Right renal cortex interstitium (tissue), 3 donors: Measurements from ENCODE around the gene TBC1D32. TPM values are rescaled to one million over a fixed set of nuclear protein-coding genes. Genes with fewer than 3 reads are reported as not detected.
A peak's percentile ranks its signal among the peaks of the same experiment; 100 is the strongest.
"Not testable (repeated sequence)": the region's sequence is repeated elsewhere in the genome, so short reads cannot be mapped to it uniquely, and the experiment has no call there.

Source experiments
- DNase-seq, 3 donors: peaks; one replicate each; pipeline ENCODE4 v3.0.0-alpha.2; 2013; ENCODE audit warnings: low read depth in 3 of 3, low spot score in 2 of 3
- polyA plus RNA-seq, 3 donors: library from polyadenylated mRNA; unstranded; fragments of 120-200 nt; gene quantifications; one replicate each; pipeline ENCODE4 v1.2.1, GENCODE V29; 2013; ENCODE audit not compliant: insufficient read length in 3 of 3

The TBC1D32 gene
- polyA plus RNA-seq, 3 donors, result 14.3 to 15.7 (median 14.8) TPM

- no peak for DNase-seq
These were observed 192.2 kb downstream of the TBC1D32 start for GRCh38 chr6:121142093-121142492.

GRCh38 chr6:121135425-121135824 is 198.9 kb downstream of the TBC1D32 start:
- DNase-seq, result no peak

- DNase-seq, result no peak
These were observed 199.4 kb downstream of the TBC1D32 start for GRCh38 chr6:121134922-121135321.

GRCh38 chr6:121124600-121124999 is 209.7 kb downstream of the TBC1D32 start:
- no peak for DNase-seq

- no peak for DNase-seq
These were observed 221.9 kb downstream of the TBC1D32 start for GRCh38 chr6:121112356-121112755.

GRCh38 chr6:121110733-121111132 is 223.5 kb downstream of the TBC1D32 start:
- DNase-seq, result no peak

GRCh38 chr6:121106962-121107361 is 227.3 kb downstream of the TBC1D32 start:
- DNase-seq, result no peak

- no peak for DNase-seq
These were observed 228.8 kb downstream of the TBC1D32 start for GRCh38 chr6:121105461-121105860.

GRCh38 chr6:121093928-121094327 is 240.4 kb downstream of the TBC1D32 start:
- DNase-seq, result no peak

- DNase-seq, result no peak
These were observed 243.8 kb downstream of the TBC1D32 start for GRCh38 chr6:121090492-121090891.

GRCh38 chr6:121086876-121087275 is 247.4 kb downstream of the TBC1D32 start:
- no peak for DNase-seq

- DNase-seq, result no peak
These were observed 258.2 kb downstream of the TBC1D32 start for GRCh38 chr6:121076119-121076518.

GRCh38 chr6:121068749-121069148 is 265.5 kb downstream of the TBC1D32 start:
- not testable (repeated sequence) for DNase-seq

- DNase-seq, result no peak
These were observed 266.9 kb downstream of the TBC1D32 start for GRCh38 chr6:121067381-121067780.

- DNase-seq, result no peak
These were observed 269.9 kb downstream of the TBC1D32 start for GRCh38 chr6:121064345-121064744.

- peak; percentile 15 to 27 (median 20) for DNase-seq
These were observed 278.6 kb downstream of the TBC1D32 start for GRCh38 chr6:121055572-121056163.

- DNase-seq, result not testable (repeated sequence)
These were observed 285.7 kb downstream of the TBC1D32 start for GRCh38 chr6:121048593-121048992.

- not testable (repeated sequence) for DNase-seq
These were observed 289.4 kb downstream of the TBC1D32 start for GRCh38 chr6:121044905-121045304.

- not testable (repeated sequence) for DNase-seq
These were observed 290.6 kb downstream of the TBC1D32 start for GRCh38 chr6:121043706-121044105.

GRCh38 chr6:121043211-121043610 is 291.1 kb downstream of the TBC1D32 start:
- DNase-seq, result not testable (repeated sequence)

GRCh38 chr6:121042766-121043165 is 291.5 kb downstream of the TBC1D32 start:
- DNase-seq, result no peak

- no peak for DNase-seq
These were observed 293.4 kb downstream of the TBC1D32 start for GRCh38 chr6:121040831-121041230.

- no peak for DNase-seq
These were observed 301.2 kb downstream of the TBC1D32 start for GRCh38 chr6:121033091-121033490.
